CD4-positive, alpha-beta T cell (primary cell): Measurements from ENCODE around the gene SORBS1. TPM values are rescaled to one million over a fixed set of nuclear protein-coding genes. Genes with fewer than 3 reads are reported as not detected.

Experiments
- ATAC-seq: fragments of 200-7000 bp; cut with Tn5 transposase; one replicate; pipeline ENCODE4 v1.10.0; 2022; ENCODE audit warnings: mild to moderate bottlenecking; ENCODE audit not compliant: poor library complexity
- CTCF ChIA-PET: fragments of 350-600 bp; sonication (Branson Sonifier 250); formaldehyde crosslinking; loops from one replicate; lab custom pipeline; 2021; ENCODE audit warnings: antibody characterized with exemption, inconsistent platforms; lab: Charles Lee
- POLR2A ChIA-PET: fragments of 350-600 bp; sonication (Branson Sonifier 250); formaldehyde crosslinking; loops from one replicate; lab custom pipeline; 2021; ENCODE audit warnings: antibody characterized with exemption, inconsistent platforms; lab: Charles Lee
- DNase-seq, 14 experiments: peaks; one replicate each; pipeline ENCODE4 v3.0.0-alpha.2; 2013 to 2020; ENCODE audit warnings: mixed read lengths in 2 of 14
- H3K27ac ChIP-seq, 2 donors: one replicate each; pipeline versions ENCODE4 v1.5.1 to v1.7.0; 2013; ENCODE audit warnings: low read length in 2 of 2, low read depth in 1 of 2, mild to moderate bottlenecking in 1 of 2
- H3K27me3 ChIP-seq, 2 experiments: 1 replicate in 1 of 2; 2 replicates in 1 of 2; pipeline versions ENCODE4 v1.6.1 to v1.7.0; 2013; ENCODE audit warnings: low read length in 2 of 2, control low read depth in 1 of 2, mild to moderate bottlenecking in 1 of 2, moderate library complexity in 1 of 2; ENCODE audit not compliant: insufficient read depth in 2 of 2, control insufficient read depth in 1 of 2
- H3K36me3 ChIP-seq: one replicate; pipeline ENCODE4 v1.6.1; 2013; ENCODE audit warnings: low read length, control low read depth; ENCODE audit not compliant: insufficient read depth
- H3K4me1 ChIP-seq: one replicate; pipeline ENCODE4 v1.6.1; 2013; ENCODE audit warnings: low read length, control low read depth; ENCODE audit not compliant: insufficient read depth
- H3K4me3 ChIP-seq: one replicate; pipeline ENCODE4 v1.5.1; 2013; ENCODE audit warnings: mild to moderate bottlenecking, low read length, moderate library complexity
- H3K9me3 ChIP-seq, 2 experiments: 1 replicate in 1 of 2; 2 replicates in 1 of 2; pipeline versions ENCODE4 v1.6.1 to v1.7.0; 2013; ENCODE audit warnings: low read length in 2 of 2, mild to moderate bottlenecking in 2 of 2, control low read depth in 1 of 2, moderate library complexity in 1 of 2; ENCODE audit not compliant: control insufficient read depth in 1 of 2, insufficient read depth in 1 of 2
- H3K27ac Mint-ChIP-seq: one replicate; pipeline ENCODE4 v1.8.0; 2020; ENCODE audit warnings: mixed read lengths
- H3K27me3 Mint-ChIP-seq: one replicate; pipeline ENCODE4 v1.8.0; 2021; ENCODE audit warnings: mixed read lengths
- H3K36me3 Mint-ChIP-seq: one replicate; pipeline ENCODE4 v1.8.0; 2021; ENCODE audit warnings: low read depth, mixed read lengths
- H3K4me1 Mint-ChIP-seq: one replicate; pipeline ENCODE4 v1.8.0; 2021; ENCODE audit warnings: low read depth, mixed read lengths
- H3K4me3 Mint-ChIP-seq: one replicate; pipeline ENCODE4 v1.8.0; 2020; ENCODE audit warnings: mild to moderate bottlenecking, mixed read lengths
- H3K9me3 Mint-ChIP-seq: one replicate; pipeline ENCODE4 v1.8.0; 2020; ENCODE audit warnings: mixed read lengths
- intact Hi-C, 2 experiments: fragments of 100-400 bp; cut with DNase I in 1 of 2; cut with micrococcal nuclease in 1 of 2; formaldehyde crosslinking; loops; one replicate each; pipeline versions ENCODE4 v1.15.1 to v1.9.0; 2023 to 2025; cut with DNase I, micrococcal nuclease
- total RNA-seq, 174 experiments: library from RNA in 2 of 174; stranded (reverse) in 2 of 174; gene quantifications; one replicate each; pipeline ENCODE4 v1.2.3 and lab custom pipeline; 2021 to 2026
- TF ChIP-seq, protein P1 (sequence below): fragments of 200-600 bp; IDR thresholded peaks from one replicate; pipeline ENCODE4 v1.8.0; 2022; ENCODE audit warnings: antibody characterized with exemption, mild to moderate bottlenecking

SORBS1 gene
- total RNA-seq, 2 experiments from 2014 or later: 1.4 to 1.8 TPM

DNA sequence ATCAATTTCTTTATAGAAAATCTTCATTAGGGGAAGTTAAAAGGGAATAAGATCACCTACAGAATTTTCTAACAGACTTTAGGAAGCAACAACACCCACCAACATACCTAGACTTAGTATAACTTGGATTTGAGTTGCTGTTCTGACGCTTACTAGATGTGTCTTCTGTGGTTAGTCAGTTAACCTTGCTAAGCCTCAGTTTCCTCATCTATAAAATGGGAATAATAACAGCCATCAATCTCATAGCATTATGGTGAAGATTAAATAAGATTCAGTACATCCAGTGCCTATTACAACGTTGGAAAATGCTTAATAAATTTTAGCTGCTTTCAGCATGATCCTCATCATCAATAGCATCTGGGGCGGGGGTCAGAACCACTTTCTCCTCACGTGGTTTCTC is 106.2 kb downstream of the SORBS1 start:
- H3K4me1 ChIP-seq: no peaks in the 10 kb centered on the region
- CTCF ChIA-PET: interaction anchor here (1.4 kb wide), 1 partner anchor 9 kb away, joined by 3 read pairs; no protein-coding TSS in a partner anchor
- H3K36me3 Mint-ChIP-seq: no peaks in the 10 kb centered on the region
- no peaks in the 10 kb centered on the region for H3K9me3 ChIP-seq
- H3K4me3 ChIP-seq: no peak overlapping the region
- H3K27ac ChIP-seq: no peak overlapping the region
- H3K4me1 Mint-ChIP-seq: no peaks in the 10 kb centered on the region
- no peak overlapping the region for H3K27ac Mint-ChIP-seq
- ATAC-seq: no peak
- POLR2A ChIA-PET: no interaction called here
- peaks cover 0 to 6% of the 10 kb centered on the region in 2 experiments for H3K27me3 ChIP-seq
- H3K9me3 Mint-ChIP-seq: no peaks in the 10 kb centered on the region
- no peak for DNase-seq
- intact Hi-C loops: no loop called here
- TF ChIP-seq, protein P1, sequence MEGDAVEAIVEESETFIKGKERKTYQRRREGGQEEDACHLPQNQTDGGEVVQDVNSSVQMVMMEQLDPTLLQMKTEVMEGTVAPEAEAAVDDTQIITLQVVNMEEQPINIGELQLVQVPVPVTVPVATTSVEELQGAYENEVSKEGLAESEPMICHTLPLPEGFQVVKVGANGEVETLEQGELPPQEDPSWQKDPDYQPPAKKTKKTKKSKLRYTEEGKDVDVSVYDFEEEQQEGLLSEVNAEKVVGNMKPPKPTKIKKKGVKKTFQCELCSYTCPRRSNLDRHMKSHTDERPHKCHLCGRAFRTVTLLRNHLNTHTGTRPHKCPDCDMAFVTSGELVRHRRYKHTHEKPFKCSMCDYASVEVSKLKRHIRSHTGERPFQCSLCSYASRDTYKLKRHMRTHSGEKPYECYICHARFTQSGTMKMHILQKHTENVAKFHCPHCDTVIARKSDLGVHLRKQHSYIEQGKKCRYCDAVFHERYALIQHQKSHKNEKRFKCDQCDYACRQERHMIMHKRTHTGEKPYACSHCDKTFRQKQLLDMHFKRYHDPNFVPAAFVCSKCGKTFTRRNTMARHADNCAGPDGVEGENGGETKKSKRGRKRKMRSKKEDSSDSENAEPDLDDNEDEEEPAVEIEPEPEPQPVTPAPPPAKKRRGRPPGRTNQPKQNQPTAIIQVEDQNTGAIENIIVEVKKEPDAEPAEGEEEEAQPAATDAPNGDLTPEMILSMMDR: no peak
- no peak overlapping the region for H3K4me3 Mint-ChIP-seq
- peaks cover 16% of the 10 kb centered on the region for H3K27me3 Mint-ChIP-seq
- no peaks in the 10 kb centered on the region for H3K36me3 ChIP-seq

DNA sequence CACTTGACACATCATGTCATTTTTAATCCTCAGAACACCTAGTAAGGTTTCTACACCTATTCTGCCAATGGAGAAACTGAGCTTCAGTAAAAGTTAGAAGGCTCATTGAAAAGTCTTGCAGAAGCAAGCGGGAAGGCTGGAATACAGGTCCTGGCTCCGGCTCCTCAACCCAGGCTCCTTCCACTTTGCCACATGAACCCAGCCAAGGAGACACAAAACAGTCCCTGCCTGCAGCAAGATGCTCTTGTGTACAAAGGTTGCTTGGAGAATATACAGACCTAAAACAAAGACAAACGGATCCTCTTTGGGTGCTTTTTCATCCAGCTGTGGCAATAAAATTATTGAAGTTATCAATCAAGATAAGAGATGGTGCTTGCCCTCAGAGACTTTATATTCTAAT is 106.8 kb downstream of the SORBS1 start:
- H3K27me3 Mint-ChIP-seq: peaks cover 16% of the 10 kb centered on the region
- intact Hi-C loops: no loop called here
- Histone ChIP-seq H3K4me1 (no peaks in the 10 kb centered on the region), H3K36me3 (no peaks in the 10 kb centered on the region), H3K4me3 (no peak overlapping the region), H3K9me3 (no peaks in the 10 kb centered on the region), H3K27ac (no peak overlapping the region), H3K27me3 (peaks cover 0 to 6% of the 10 kb centered on the region in 2 experiments)
- TF ChIP-seq, protein P1: no peak
- H3K4me3 Mint-ChIP-seq: no peak overlapping the region
- CTCF ChIA-PET: interaction anchor here (1.4 kb wide), 1 partner anchor 9 kb away, joined by 3 read pairs; no protein-coding TSS in a partner anchor
- H3K27ac Mint-ChIP-seq: no peak overlapping the region
- no peaks in the 10 kb centered on the region for H3K4me1 Mint-ChIP-seq
- POLR2A ChIA-PET: no interaction called here
- no peaks in the 10 kb centered on the region for H3K9me3 Mint-ChIP-seq
- DNase-seq (no peak), ATAC-seq (no peak)
- no peaks in the 10 kb centered on the region for H3K36me3 Mint-ChIP-seq

DNA sequence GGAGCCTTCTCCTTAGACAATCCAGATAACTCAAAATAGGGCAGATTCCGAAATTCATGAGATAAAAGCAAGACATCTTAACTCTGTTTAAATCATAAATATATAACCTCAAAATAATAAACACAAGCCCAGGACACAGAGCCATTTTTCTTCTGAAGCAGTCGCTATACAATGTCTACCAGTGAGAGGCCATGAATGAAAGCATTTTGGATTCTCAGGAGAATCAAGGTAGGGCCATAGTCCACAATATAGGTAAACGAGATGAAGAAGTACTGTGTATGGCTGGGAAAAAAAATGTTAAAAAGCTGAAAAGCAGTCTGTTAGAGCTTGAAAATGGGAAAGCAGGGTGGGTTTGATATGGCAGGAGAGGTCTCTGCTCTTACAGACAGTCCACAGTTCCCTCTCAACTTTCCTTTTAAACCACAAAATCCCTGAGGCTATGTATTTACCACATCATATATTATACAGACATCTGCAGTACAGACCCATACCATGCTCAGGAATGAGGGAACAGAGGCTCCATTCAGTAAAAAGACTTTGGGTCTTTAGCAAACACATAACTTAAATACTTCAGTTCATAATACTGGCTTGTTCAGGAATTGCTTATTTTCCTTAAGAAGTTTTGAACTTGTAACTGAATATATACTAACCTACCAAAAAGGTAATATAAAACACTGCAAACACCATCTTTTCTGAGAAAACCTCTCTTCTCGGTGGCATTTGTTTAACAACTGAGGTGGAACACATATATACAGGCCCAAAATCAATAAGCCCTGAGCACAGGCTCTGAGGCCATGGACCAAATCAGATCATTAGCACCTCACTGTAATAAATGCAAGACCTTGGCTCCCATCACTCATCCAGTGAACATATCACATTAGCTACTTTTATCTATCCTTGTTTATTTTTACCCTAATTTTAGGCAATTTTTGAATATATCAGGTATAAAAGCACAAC is 109.3 kb downstream of the SORBS1 start:
- Mint-ChIP-seq H3K36me3 (no peaks in the 10 kb centered on the region), H3K4me1 (no peaks in the 10 kb centered on the region), H3K9me3 (no peaks in the 10 kb centered on the region), H3K27ac (no peak overlapping the region), H3K27me3 (peaks cover 16% of the 10 kb centered on the region), H3K4me3 (no peak overlapping the region)
- Histone ChIP-seq H3K36me3 (no peaks in the 10 kb centered on the region), H3K27ac (no peak overlapping the region), H3K4me3 (no peak overlapping the region), H3K9me3 (no peaks in the 10 kb centered on the region), H3K27me3 (peaks cover 0 to 6% of the 10 kb centered on the region in 2 experiments), H3K4me1 (no peaks in the 10 kb centered on the region)
- ATAC-seq (no peak), DNase-seq (no peak)
- ChIA-PET CTCF (interaction anchor here (0.6 kb wide), 1 partner anchor 113 kb away, joined by 4 read pairs; no protein-coding TSS in a partner anchor), POLR2A (no interaction called here)
- TF ChIP-seq, protein P1: no peak
- intact Hi-C loops: no loop called here
